Peyer's patch (tissue), 4 donors: Measurements from ENCODE around the gene FRYL.

Experiments used
- CTCF ChIP-seq, 6 experiments: fragments of 450-650 bp in 4 of 6; fragments of 200-600 bp in 2 of 6; sonication (generic) in 1 of 6; IDR thresholded peaks; one replicate each; pipeline ENCODE4 v1.5.1; 2017 to 2019; ENCODE audit warnings: antibody characterized with exemption in 6 of 6, mild to moderate bottlenecking in 3 of 6, moderate library complexity in 1 of 6
- POLR2A ChIP-seq, 2 donors: fragments of 450-650 bp; IDR thresholded peaks; one replicate each; pipeline ENCODE4 v1.5.1; 2017; ENCODE audit warnings: antibody characterized with exemption in 2 of 2, mild to moderate bottlenecking in 2 of 2, moderate library complexity in 2 of 2

- TF ChIP-seq CTCF (IDR thresholded peaks at IDR 0.05) (no peak), POLR2A (IDR thresholded peaks at IDR 0.05) (no peak)
Observed at GRCh38 chr4:48472794-48473193, 307.3 kb downstream of the FRYL start.
